ENCODE data around the gene CYB5B.

The CYB5B gene

GRCh38 chr16:69448470-69449193 is 24.2 kb downstream of the CYB5B start:
- DNase-seq = no peak

DNA sequence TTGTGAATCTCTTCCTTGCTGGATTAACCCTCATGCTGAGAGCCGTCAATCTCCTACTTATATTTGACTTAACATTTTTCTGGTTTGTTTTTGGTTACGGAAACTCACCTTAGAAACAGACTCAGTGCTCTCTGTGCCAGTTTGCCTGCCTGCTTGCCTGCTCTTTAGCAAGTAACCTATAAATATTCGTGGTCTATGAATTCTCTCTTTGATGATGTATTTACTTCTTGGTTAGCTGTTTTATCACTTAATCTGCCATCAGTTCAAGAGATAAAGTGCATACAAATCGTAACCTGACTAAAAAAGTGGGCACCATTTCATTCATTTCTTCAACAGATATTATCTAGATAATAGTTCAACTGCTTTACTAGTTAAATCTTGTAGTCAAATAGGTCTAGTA is 26.7 kb downstream of the CYB5B start:
- DNase-seq = no peak

DNA sequence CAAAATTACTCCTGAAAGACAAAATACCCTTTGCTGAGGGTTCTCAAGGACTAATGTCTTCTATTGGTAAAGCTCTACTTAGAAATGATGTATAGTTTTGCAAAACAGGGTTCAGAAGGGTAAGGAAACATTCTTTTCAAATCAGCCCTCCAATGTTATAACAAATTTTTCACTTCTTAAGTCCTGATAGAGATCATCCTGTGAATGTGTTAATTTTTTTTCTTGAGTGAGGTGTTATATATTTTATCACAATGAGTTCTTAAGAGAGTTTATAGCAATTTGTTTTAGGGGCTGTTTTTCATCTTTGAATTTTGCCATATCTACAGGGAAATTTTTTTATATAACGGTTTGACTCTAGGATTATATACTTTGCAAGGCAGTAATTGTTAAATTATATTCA is 29.5 kb downstream of the CYB5B start:
- no peak for DNase-seq

- DNase-seq = no peak
These were observed 39.5 kb downstream of the CYB5B start for GRCh38 chr16:69463876-69464275.

DNA sequence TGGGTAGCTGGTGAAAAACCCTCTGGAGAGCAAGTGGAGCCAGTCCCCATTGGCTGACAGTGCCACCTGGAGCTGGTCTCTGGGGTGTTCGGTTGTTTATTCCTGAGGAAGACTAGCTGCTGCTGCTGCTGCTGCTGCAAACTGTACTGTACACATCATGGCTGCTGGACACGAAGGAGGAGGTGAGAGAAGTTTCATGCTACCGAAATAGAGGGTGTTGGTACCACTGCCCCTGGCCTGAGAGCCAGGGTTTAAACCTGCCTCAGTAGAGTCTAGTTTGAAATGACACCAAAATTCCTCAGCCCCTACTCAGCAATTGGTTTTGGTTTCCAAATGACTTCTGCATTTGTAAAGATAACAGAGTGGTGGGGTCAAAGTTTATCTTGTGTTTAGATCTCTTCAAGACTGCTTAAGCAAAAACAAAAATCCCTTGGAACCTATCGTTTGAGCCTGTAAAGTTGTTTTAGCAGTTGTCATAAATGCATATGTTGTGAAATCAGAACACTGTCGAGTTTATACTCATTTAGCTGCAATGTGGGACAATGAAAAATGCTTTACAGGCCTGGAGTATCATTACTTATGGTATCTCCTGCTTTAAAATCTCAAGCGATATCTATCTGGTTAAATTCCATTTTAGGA is 40.8 kb downstream of the CYB5B start:
- no peak for DNase-seq

DNA sequence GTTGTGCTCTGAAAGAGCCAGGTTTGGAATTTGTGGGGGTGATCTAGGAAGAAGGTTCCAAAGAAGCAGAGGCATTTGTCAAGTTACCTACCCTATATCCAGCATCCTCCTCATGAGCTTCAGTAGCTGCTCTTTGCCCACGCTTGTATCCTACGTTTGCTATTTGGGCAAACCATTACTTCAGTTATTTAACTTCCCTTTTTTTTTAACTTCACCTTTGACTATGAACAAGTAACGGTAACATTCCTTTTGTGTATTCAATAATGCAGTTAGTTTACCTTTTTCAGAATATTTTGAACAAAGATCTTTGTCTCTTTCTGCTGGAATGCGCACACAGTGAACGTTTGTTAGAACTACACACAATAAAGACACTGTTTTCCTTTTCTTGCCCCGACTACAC is 41.5 kb downstream of the CYB5B start:
- no peak for DNase-seq

GRCh38 chr16:69466547-69466946 is 42.1 kb downstream of the CYB5B start:
- DNase-seq = no peak

- no peak for DNase-seq
These were observed 42.7 kb downstream of the CYB5B start for GRCh38 chr16:69467080-69467479.

DNA sequence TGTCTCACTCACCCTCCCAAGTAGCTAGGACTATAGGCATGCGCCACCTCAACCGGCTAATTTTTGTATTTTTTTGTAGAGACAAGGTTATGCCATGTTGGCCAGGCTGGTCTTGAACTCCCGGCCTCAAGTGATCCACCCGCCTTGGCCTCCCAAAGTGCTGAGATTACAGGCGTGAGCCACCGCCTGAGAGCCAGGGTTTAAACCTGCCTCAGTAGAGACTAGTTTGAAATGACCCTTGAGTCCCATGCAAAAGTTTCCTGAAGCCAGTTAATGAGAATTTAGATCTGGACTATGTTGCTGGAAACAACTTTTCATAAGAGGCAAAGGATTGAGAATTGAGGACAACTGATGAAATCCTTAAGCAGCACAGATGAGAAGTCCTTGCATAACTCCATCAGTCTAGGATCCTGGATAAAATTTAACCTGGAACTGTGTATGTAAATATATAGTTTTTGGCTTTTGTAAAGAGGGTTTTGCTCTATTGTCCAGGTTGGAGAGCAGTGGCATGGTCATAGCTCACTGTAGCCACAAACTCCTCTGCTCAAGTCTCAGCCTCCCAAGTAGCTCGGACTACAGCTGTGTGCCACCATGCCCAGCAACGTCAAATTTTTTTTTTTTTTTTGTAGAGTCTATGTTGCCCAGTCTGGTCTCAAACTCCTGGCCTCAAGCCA is 43.2 kb downstream of the CYB5B start:
- no peak for DNase-seq

DNA sequence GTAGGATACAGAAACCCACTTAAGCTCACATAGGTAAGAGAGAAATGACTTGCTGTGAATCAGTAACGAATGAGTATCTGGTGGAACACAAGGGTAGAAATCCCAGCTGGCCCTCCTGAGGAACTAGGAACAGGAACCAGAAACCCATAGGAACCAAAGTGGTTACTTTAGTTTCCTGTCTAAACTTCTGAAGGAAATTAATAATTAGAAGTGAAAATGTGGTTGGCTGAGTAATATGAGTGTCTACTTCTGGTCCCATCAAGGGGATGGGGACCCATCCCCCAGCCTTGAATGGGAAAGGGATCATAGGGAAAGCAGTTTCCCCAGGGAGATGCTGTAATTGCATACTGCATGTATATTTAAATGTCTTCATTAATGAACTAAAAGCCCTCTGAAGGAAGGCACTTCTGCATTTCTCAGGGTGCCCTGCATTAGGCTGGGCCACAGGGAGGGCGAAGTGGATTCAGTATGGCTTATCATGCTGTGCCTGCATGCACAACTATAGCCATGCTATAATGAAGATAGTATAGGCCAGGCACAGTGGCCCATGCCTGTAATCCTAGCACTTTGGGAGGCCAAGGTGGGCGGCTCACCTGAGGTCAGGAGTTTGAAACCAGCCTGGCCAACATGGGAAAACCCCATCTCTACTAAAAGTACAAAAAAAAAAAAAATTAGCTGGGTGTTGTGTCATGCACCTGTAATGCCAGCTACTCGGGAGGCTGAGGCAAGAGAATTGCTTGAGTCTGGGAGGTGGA is 45.6 kb downstream of the CYB5B start:
- DNase-seq = no peak

- DNase-seq = no peak
These were observed 46.7 kb downstream of the CYB5B start for GRCh38 chr16:69471121-69471520.

DNA sequence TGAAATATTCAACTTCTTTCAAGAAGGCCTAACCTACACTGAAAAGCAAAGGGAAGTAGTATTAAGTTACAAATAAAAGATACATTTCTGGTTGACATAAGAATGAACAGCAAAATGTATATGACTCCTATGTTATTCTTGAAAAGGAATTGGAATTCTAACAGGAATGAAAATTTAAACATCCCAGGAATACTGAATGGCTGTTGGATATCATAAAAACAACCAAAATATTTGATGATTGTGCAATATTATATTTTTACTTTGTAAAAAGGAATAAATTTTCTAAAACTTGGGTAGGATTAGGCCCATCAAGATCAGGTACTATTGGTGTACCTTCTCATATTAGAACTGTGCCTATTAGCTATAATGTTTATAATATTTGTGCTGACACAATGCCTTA is 50.0 kb downstream of the CYB5B start:
- no peak for DNase-seq

DNA sequence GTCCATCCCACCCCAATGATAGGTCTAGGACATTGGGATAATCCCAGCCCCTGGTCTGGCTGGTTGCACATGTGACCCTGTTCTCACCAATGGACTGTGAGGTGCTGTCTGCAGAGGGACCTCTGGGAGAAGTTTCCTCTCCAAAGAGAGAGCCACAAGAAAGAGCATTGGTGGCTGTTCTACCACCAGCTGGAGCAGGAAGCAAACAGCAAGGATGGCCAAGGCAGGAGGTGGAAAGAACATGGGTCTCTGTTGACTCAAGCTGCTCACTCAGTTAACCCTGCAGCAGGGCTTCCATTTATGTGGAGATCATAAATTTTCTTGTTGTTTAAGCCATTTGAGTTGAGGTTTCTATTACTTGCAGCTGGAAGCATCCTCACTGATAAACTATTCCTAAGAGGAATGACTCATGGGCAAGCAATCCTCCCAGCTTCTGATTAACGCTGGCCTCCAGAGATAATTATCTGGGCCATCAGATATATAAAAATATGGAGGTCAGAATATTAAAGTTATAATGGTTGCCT is 52.6 kb downstream of the CYB5B start:
- DNase-seq = peak; percentile 44 to 59

GRCh38 chr16:69477546-69477945 is 53.1 kb downstream of the CYB5B start:
- no peak for DNase-seq

DNA sequence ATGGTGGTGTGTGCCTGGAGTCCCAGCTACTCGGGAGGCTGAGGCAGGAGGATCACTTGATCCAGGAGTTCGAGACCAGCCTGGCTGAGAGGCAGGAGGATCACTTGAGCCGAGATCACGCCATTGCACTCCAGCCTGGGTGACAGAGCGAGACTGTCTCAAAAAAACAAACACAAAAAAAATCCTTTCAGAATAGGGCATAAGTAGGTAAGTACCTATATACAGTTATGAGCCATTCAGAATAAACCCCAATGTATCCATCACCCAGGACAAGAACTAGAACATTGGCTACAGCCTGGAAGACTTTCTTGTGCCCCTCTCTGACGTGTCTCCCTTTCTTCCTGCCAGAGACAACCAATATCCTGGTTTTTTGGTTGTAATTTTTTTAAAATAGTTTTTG is 54.3 kb downstream of the CYB5B start:
- no peak for DNase-seq

GRCh38 chr16:69479775-69480174 is 55.4 kb downstream of the CYB5B start:
- no peak for DNase-seq

DNA sequence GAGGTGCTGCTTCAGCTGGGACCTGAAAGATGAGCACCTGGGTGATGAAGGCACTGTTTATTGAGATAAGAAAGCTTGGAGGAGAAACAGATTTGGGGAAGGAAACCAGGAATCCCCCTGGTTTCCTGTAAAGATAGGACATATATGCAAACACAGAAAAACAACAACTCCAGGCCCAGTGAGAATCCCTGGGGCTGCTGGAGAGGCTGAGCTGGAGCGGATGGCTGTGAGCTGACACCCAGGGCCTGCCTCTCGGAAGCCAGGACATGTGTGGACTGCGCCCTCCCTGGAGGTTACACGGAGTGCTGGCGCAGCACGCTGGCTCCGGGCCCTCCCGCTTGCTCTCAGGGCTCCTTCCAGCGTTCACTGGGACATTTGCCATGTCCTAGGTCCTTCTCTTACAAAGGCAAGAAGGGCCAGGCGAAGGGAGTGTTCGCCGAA is 57.5 kb downstream of the CYB5B start:
- DNase-seq = peak; percentile 57 to 66

GRCh38 chr16:69482410-69482991 is 58.1 kb downstream of the CYB5B start:
- peak in 1 of 2 experiments; percentile 58 for DNase-seq

DNA sequence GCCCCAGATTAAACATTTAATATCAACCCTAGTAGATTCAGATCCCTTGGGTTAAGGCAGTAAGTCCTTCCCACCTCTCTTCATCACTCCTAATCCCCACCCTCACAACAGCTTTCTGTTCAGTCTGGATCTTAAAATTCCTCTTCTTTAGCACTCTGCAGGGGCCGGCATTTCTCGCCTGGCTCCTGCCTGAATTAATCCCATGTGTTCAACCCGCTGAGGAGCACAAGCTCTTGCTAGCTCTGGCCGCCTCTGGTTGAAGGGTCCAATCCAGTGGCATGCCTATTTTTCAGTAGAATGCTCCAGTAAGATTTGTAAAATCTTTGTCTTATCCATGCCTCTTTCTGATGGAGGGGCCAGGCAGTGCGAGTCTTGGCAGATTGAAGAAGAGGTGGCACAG is 59.2 kb downstream of the CYB5B start:
- DNase-seq = no peak

DNA sequence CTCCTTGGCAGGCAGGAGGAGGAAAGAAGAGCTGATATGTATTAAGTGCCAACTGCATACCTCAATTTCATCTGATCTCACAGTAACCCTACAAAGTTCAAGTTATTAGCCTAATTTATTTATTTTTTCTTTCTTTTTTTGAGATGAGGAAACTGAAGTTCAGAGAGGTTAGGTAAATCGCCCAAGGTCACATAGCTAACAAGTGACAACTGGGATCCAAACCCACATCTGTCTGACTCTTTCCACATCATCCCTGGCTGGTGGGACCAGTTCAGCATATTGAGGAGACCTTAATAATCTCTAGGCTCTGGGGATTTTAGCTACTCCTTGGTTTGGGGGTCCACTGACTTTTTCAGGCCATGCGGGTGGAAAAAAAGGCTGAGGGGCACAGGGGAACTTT is 60.9 kb downstream of the CYB5B start:
- DNase-seq = no peak

DNA sequence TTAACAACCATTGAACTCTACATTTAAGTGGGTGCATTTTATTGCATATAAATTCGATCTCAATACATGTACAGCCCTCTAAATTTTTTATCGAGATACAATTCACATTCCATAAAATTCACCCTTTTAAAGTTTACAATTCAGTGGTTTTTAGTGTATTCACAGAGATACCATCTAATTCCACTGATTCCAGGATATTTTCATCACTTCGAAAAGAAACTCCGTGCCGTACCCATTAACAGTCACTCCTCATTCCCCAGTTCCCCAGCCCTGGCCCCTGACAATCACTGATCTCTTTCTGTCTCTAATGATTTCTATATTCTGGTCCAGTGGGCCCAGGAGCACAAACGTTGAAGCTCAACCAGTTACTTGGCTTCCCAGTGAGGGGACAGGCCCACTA is 61.4 kb downstream of the CYB5B start:
- no peak for DNase-seq

GRCh38 chr16:69486272-69486671 is 61.9 kb downstream of the CYB5B start:
- no peak for DNase-seq

DNA sequence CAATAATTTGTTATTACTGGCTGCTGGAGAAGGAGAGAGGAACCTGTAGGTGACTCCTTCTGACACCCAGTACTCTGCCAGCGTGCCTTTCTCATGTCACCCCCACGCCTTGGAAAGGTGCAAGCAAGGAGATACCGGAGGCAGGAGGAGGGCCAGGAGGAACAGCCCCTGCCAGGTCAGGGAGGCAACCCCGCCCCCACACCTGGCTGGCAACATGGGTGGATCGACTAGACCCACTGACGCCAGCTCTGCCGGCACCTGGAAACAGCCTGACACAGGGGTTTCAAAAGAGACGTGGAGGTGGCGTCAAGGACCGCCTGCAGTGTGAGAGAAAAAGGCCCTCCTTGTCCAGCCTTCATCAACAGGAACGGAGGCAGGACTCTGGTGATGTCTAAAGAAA is 62.3 kb downstream of the CYB5B start:
- no peak for DNase-seq
